ENCODE data around the gene COPG2. TPM values are rescaled to one million over a fixed set of nuclear protein-coding genes. Genes with fewer than 3 reads are reported as not detected.

Gene COPG2
- total RNA-seq, 1 experiment from 2014 or later: 77.7 TPM

GRCh38 chr7:130493275-130493873, 175.2 kb downstream of the COPG2 start:
- Histone ChIP-seq H3K79me2 (ENCODE audit: insufficient read depth, low read length) (peaks cover 8% of the 10 kb centered on the region; the same call in 1 of the 2 replicates), H3K23ac (ENCODE audit: insufficient read length, low read depth, low read length) (no peak overlapping the region), H3K4me1 (ENCODE audit: insufficient read depth, low read length) (peaks cover 6% of the 10 kb centered on the region; the same call in 1 of the 2 replicates), H3K9ac (ENCODE audit: extremely low read depth, insufficient read length, low read length) (no peak overlapping the region), H3K23me2 (ENCODE audit: insufficient read length, low read depth, low read length, poor library complexity, severe bottlenecking) (peaks cover 27% of the 10 kb centered on the region), H3K79me1 (ENCODE audit: insufficient read depth, low read depth, low read length, poor library complexity, severe bottlenecking) (peaks cover 6% of the 10 kb centered on the region), H3K56ac (ENCODE audit: insufficient read length, low read depth, low read length) (no peak overlapping the region), H3K9me3 (ENCODE audit: control insufficient read depth, low read depth, low read length) (no peaks in the 10 kb centered on the region), H3T11ph (ENCODE audit: low read length) (no peak overlapping the region), H2BK120ac (ENCODE audit: low read depth, low read length, poor library complexity, severe bottlenecking) (peak overlapping the region; percentile 62), H3K18ac (ENCODE audit: insufficient read length, low read depth, low read length) (no peak overlapping the region), H3K14ac (ENCODE audit: insufficient read depth, low read length) (no peak overlapping the region; the same call in 1 of the 2 replicates), H4K8ac (replicated peaks; ENCODE audit: insufficient read length, low read depth, low read length) (no peak overlapping the region), H3K4me2 (ENCODE audit: insufficient read depth, insufficient read length, low read length) (peak overlapping the region; percentile 62), H4K20me1 (ENCODE audit: control insufficient read depth, insufficient read depth, insufficient read length) (no peaks in the 10 kb centered on the region), H2BK5ac (ENCODE audit: insufficient read length, low read length) (no peak overlapping the region), H4K91ac (ENCODE audit: insufficient read length, low read depth, low read length) (no peak overlapping the region), H2AK5ac (ENCODE audit: insufficient read length, low read length) (no peak overlapping the region), H3K27me3 (ENCODE audit: insufficient read depth, low read length) (no peaks in the 10 kb centered on the region; the same call in 1 of the 2 replicates), H2BK15ac (ENCODE audit: low read depth, low read length) (no peak overlapping the region), H4K5ac (ENCODE audit: insufficient read length, low read depth, low read length) (no peak overlapping the region), H3K27ac (ENCODE audit: insufficient read length, low read depth, low read length) (no peak overlapping the region), H2BK20ac (ENCODE audit: low read depth, low read length, poor library complexity, severe bottlenecking) (no peak overlapping the region), H2AFZ (ENCODE audit: low read length) (no peak overlapping the region), H2BK12ac (ENCODE audit: insufficient read length, low read depth, low read length) (no peak overlapping the region), H3K4ac (ENCODE audit: low read depth, low read length) (no peak overlapping the region)
- TF ChIP-seq CTCF (conservative IDR thresholded peaks at IDR 0.05): no peak
- Mint-ChIP-seq H3K9me3 (peaks cover 12 to 14% of the 10 kb centered on the region in 2 experiments), H3K27ac (no peak overlapping the region), H3K4me1 (peaks cover 34 to 46% of the 10 kb centered on the region in 2 experiments), H3K4me3 (peak overlapping the region; percentile 61 to 81), H3K36me3 (ENCODE audit: insufficient read depth in 1 of 3, low read depth in 3 of 3) (peaks cover 33 to 53% (median 39%) of the 10 kb centered on the region in 3 experiments), H3K27me3 (ENCODE audit: low read depth) (peaks cover 41% of the 10 kb centered on the region)
- WGBS (ENCODE audit: extremely low coverage, insufficient read length, low lambda C conversion rate): no CpG with 5 or more reads among the region's 13 CpGs
- DNase-seq: no peak
